Liver (tissue), 9 donors: ENCODE data around the gene ARHGEF16. TPM values are rescaled to one million over a fixed set of nuclear protein-coding genes. Genes with fewer than 3 reads are reported as not detected.

ENCODE experiments used
- DNase-seq: peaks from one replicate; pipeline ENCODE4 v3.0.0-alpha.2; 2017; ENCODE audit warnings: low spot score
- H3K27ac ChIP-seq, 2 donors: one replicate each; pipeline ENCODE4 v1.7.0; 2013; ENCODE audit warnings: inconsistent platforms in 2 of 2, low read length in 2 of 2, control low read depth in 1 of 2, low read depth in 1 of 2, mild to moderate bottlenecking in 1 of 2
- H3K27me3 ChIP-seq, 4 donors: one replicate each; pipeline versions ENCODE4 v1.6.1 to v1.7.0; 2013; ENCODE audit warnings: low read length in 3 of 4, inconsistent platforms in 1 of 4, mild to moderate bottlenecking in 1 of 4, moderate library complexity in 1 of 4; ENCODE audit not compliant: control insufficient read depth in 4 of 4, insufficient read depth in 4 of 4
- H3K36me3 ChIP-seq, 4 donors: one replicate each; pipeline versions ENCODE4 v1.6.1 to v1.7.0; 2013; ENCODE audit warnings: low read length in 3 of 4, mild to moderate bottlenecking in 3 of 4, low read depth in 1 of 4, moderate library complexity in 1 of 4; ENCODE audit not compliant: control insufficient read depth in 4 of 4, insufficient read depth in 3 of 4
- H3K4me1 ChIP-seq, 4 donors: one replicate each; pipeline versions ENCODE4 v1.6.1 to v1.7.0; 2013; ENCODE audit warnings: low read length in 3 of 4, mild to moderate bottlenecking in 3 of 4, moderate library complexity in 1 of 4; ENCODE audit not compliant: control insufficient read depth in 4 of 4, insufficient read depth in 4 of 4
- H3K4me3 ChIP-seq, 3 donors: one replicate each; pipeline versions ENCODE4 v1.6.1 to v1.7.0; 2013; ENCODE audit warnings: low read length in 3 of 3, control low read depth in 1 of 3, low read depth in 1 of 3, mild to moderate bottlenecking in 1 of 3
- H3K9ac ChIP-seq, 2 donors: one replicate each; pipeline ENCODE4 v1.7.0; 2013; ENCODE audit warnings: low read length in 2 of 2, mild to moderate bottlenecking in 2 of 2, moderate library complexity in 2 of 2, control low read depth in 1 of 2, low read depth in 1 of 2
- H3K9me3 ChIP-seq, 4 donors: one replicate each; pipeline versions ENCODE4 v1.6.1 to v1.7.0; 2013; ENCODE audit warnings: low read length in 3 of 4; ENCODE audit not compliant: control insufficient read depth in 4 of 4
- EGR1 ChIP-seq, 2 donors: IDR thresholded peaks; 2 replicates each; pipeline ENCODE4 v1.6.1; 2016 to 2018; ENCODE audit warnings: antibody characterized with exemption in 2 of 2, low read depth in 2 of 2
- FOXA2 ChIP-seq: IDR thresholded peaks from 2 replicates; pipeline ENCODE4 v1.6.1; 2016; ENCODE audit warnings: antibody characterized with exemption
- GABPA ChIP-seq, 2 donors: IDR thresholded peaks in 1 of 2; conservative IDR thresholded peaks in 1 of 2; 2 replicates each; pipeline ENCODE4 v1.6.1; 2016; ENCODE audit warnings: antibody characterized with exemption in 2 of 2, mild to moderate bottlenecking in 1 of 2, moderate library complexity in 1 of 2
- HNF4A ChIP-seq, 2 donors: conservative IDR thresholded peaks; 2 replicates each; pipeline ENCODE4 v1.6.1; 2016; ENCODE audit warnings: antibody characterized with exemption in 2 of 2, mild to moderate bottlenecking in 2 of 2
- HNF4G ChIP-seq: IDR thresholded peaks from 2 replicates; pipeline ENCODE4 v1.6.1; 2016; ENCODE audit warnings: antibody characterized with exemption
- JUND ChIP-seq, 2 donors: IDR thresholded peaks; 2 replicates each; pipeline ENCODE4 v1.6.1; 2016; ENCODE audit warnings: antibody characterized with exemption in 2 of 2
- NR2F2 ChIP-seq: IDR thresholded peaks from 2 replicates; pipeline ENCODE4 v1.6.1; 2016; ENCODE audit warnings: antibody characterized with exemption
- RAD21 ChIP-seq, 2 donors: IDR thresholded peaks; 2 replicates each; pipeline ENCODE4 v1.6.1; 2016; ENCODE audit warnings: antibody characterized with exemption in 2 of 2, mild to moderate bottlenecking in 2 of 2
- SP1 ChIP-seq: IDR thresholded peaks from 2 replicates; pipeline ENCODE4 v1.6.1; 2018; ENCODE audit warnings: antibody characterized with exemption, mild to moderate bottlenecking
- TAF1 ChIP-seq: conservative IDR thresholded peaks from 2 replicates; pipeline ENCODE4 v1.6.1; 2016; ENCODE audit warnings: antibody characterized with exemption, mild to moderate bottlenecking
- YY1 ChIP-seq: IDR thresholded peaks from 2 replicates; pipeline ENCODE4 v1.6.1; 2016; ENCODE audit warnings: antibody characterized with exemption, mild to moderate bottlenecking
- whole genome bisulfite sequencing: extraction: QIAGEN DNeasy Blood & Tissue Kit; methylation state at CpG from one replicate; pipeline ENCODE4 v1.1.7; 2013; 5-methylcytosine and 5-hydroxymethylcytosine counted together
- polyA plus RNA-seq, 2 donors: library from polyadenylated mRNA; stranded (reverse) in 1 of 2; unstranded in 1 of 2; fragments of 200-250 nt in 1 of 2; fragments of >200 nt in 1 of 2; fragmentation: Nextera tagmentation in 1 of 2; extraction: Ambion mirVana in 1 of 2; gene quantifications; one replicate each; pipeline versions ENCODE4 v1.2.1 to v1.2.3, GENCODE V29; 2013 to 2015
- total RNA-seq, 2 donors: library from RNA; depleted of rRNA; stranded (reverse); fragments of >200 nt; gene quantifications; one replicate each; pipeline ENCODE4 v1.2.3, GENCODE V29; 2014
- TF ChIP-seq, protein P1 (sequence below): IDR thresholded peaks from 2 replicates; pipeline ENCODE4 v1.6.1; 2016; ENCODE audit warnings: antibody characterized with exemption, mild to moderate bottlenecking
- TF ChIP-seq, protein P2 (sequence below): fragments of 150-350 bp; IDR thresholded peaks from 2 replicates; pipeline ENCODE4 v1.5.1; 2017; ENCODE audit warnings: improper control_type of control experiment, low read depth, low read length; ENCODE audit not compliant: missing input control
- TF ChIP-seq, protein P3 (sequence below): IDR thresholded peaks from 2 replicates; pipeline ENCODE4 v1.6.1; 2016; ENCODE audit warnings: antibody characterized with exemption
- donor health status: healthy.
- donor health status: healthy.
- donor health status: healthy.
- donor health status: healthy.
- donor health status: healthy.

ARHGEF16 gene
- total and polyA plus RNA-seq, 4 donors: 0.65 to 5.6 (median 2.8) TPM

DNA sequence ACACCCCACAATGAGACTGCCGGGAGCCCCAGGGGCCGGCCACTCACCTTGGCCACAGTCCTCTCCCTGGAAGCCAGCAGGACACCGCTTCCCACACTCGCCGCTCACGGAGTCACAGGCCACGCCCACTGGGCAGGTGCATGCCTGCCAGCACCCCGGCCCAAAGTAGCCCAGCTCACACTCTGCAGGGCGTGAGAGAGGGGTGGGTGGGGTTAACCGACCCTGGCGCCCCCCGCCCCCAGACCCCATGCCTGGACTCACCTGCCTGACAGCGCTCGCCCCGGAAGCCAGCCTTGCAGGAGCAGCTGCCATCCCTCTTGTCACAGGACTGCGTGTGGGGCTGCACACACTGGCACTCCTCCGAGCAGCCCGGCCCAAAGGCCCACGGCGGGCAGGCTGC lies 50.7 kb downstream of the ARHGEF16 start:
- Histone ChIP-seq H3K9ac (no peak overlapping the region), H3K4me1 (peaks cover 0 to 2% (median 0%) of the 10 kb centered on the region in 4 donors), H3K36me3 (no peaks in the 10 kb centered on the region), H3K27me3 (no peaks in the 10 kb centered on the region), H3K9me3 (no peaks in the 10 kb centered on the region), H3K4me3 (no peak overlapping the region), H3K27ac (no peak overlapping the region)
- 84% methylated on average over 20 of the region's 20 CpGs for WGBS
- DNase-seq: no peak
- TF ChIP-seq, protein P1, sequence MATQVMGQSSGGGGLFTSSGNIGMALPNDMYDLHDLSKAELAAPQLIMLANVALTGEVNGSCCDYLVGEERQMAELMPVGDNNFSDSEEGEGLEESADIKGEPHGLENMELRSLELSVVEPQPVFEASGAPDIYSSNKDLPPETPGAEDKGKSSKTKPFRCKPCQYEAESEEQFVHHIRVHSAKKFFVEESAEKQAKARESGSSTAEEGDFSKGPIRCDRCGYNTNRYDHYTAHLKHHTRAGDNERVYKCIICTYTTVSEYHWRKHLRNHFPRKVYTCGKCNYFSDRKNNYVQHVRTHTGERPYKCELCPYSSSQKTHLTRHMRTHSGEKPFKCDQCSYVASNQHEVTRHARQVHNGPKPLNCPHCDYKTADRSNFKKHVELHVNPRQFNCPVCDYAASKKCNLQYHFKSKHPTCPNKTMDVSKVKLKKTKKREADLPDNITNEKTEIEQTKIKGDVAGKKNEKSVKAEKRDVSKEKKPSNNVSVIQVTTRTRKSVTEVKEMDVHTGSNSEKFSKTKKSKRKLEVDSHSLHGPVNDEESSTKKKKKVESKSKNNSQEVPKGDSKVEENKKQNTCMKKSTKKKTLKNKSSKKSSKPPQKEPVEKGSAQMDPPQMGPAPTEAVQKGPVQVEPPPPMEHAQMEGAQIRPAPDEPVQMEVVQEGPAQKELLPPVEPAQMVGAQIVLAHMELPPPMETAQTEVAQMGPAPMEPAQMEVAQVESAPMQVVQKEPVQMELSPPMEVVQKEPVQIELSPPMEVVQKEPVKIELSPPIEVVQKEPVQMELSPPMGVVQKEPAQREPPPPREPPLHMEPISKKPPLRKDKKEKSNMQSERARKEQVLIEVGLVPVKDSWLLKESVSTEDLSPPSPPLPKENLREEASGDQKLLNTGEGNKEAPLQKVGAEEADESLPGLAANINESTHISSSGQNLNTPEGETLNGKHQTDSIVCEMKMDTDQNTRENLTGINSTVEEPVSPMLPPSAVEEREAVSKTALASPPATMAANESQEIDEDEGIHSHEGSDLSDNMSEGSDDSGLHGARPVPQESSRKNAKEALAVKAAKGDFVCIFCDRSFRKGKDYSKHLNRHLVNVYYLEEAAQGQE: no peak
- TF ChIP-seq GABPA (IDR thresholded peaks at IDR 0.05 in 1 of 2, conservative IDR thresholded peaks at IDR 0.05 in 1 of 2): no peak
- TF ChIP-seq YY1: no peak
- TF ChIP-seq NR2F2: no peak
- TF ChIP-seq RAD21 (IDR thresholded peaks at IDR 0.05): no peak
- TF ChIP-seq HNF4G: no peak

DNA sequence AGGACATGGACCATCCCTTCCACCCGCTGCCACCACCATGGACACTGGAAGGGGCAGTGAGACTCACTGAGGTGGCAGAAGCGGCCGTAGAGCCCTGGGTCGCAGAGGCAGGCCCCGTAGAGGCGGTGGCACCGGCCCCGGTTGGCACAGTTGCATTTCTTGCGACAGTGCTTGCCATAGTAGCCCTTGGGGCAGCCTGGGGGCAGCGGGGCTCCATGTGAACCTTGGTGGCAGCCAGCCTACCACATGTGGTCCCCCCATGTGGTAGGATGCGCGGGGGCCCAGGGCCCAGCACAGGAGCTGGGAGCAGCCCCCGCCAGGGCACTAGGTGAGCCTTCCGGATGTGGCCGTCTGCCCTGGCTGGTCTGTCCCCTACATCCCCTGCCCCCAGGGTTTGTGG lies 51.6 kb downstream of the ARHGEF16 start:
- no peak overlapping the region for H3K9ac ChIP-seq

DNA sequence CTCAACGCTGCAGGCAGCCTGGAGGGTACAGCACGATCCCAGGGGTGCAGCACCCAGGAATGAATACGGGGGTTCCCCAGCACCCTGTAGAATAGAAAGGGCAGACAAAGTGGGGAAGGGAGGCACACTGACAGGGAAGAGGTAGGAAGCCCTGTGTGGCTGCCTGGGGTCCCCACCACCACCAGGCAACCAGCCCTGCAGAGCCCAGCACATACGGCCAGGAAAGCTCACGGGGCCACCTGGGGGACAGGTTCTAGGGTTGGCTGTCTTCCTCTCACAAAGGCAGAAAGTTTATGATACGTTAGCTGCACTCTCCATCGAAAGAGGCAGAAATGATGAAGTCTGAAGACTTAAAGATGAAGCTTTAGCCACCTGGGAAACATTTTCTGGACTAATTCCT lies 52.5 kb downstream of the ARHGEF16 start:
- H3K9me3 ChIP-seq: no peaks in the 10 kb centered on the region
- H3K27me3 ChIP-seq: no peaks in the 10 kb centered on the region
- 80% methylated on average over 7 of the region's 7 CpGs for WGBS
- no peak overlapping the region for H3K27ac ChIP-seq
- no peaks in the 10 kb centered on the region for H3K36me3 ChIP-seq
- no peak overlapping the region for H3K4me3 ChIP-seq
- peaks cover 0 to 2% (median 0%) of the 10 kb centered on the region in 4 donors for H3K4me1 ChIP-seq
- no peak for DNase-seq
- H3K9ac ChIP-seq: no peak overlapping the region
- TF ChIP-seq FOXA2: no peak
- TF ChIP-seq YY1: no peak
- TF ChIP-seq, protein P2, sequence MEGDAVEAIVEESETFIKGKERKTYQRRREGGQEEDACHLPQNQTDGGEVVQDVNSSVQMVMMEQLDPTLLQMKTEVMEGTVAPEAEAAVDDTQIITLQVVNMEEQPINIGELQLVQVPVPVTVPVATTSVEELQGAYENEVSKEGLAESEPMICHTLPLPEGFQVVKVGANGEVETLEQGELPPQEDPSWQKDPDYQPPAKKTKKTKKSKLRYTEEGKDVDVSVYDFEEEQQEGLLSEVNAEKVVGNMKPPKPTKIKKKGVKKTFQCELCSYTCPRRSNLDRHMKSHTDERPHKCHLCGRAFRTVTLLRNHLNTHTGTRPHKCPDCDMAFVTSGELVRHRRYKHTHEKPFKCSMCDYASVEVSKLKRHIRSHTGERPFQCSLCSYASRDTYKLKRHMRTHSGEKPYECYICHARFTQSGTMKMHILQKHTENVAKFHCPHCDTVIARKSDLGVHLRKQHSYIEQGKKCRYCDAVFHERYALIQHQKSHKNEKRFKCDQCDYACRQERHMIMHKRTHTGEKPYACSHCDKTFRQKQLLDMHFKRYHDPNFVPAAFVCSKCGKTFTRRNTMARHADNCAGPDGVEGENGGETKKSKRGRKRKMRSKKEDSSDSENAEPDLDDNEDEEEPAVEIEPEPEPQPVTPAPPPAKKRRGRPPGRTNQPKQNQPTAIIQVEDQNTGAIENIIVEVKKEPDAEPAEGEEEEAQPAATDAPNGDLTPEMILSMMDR: no peak
- TF ChIP-seq, protein P1: no peak
- no peak for TF ChIP-seq TAF1
- TF ChIP-seq HNF4G: no peak
- no peak for TF ChIP-seq EGR1 (IDR thresholded peaks at IDR 0.05; ENCODE audit: low read depth in 2 of 2)
- TF ChIP-seq HNF4A (conservative IDR thresholded peaks at IDR 0.05): no peak
- TF ChIP-seq, protein P3, sequence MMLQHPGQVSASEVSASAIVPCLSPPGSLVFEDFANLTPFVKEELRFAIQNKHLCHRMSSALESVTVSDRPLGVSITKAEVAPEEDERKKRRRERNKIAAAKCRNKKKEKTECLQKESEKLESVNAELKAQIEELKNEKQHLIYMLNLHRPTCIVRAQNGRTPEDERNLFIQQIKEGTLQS: no peak

More for the DNA sequence above, 51.6 kb downstream of the ARHGEF16 start:
- no peaks in the 10 kb centered on the region for H3K36me3 ChIP-seq
- TF ChIP-seq SP1: no peak
- TF ChIP-seq HNF4A (conservative IDR thresholded peaks at IDR 0.05): no peak
- no peak for TF ChIP-seq JUND (IDR thresholded peaks at IDR 0.05)
- no peak for TF ChIP-seq EGR1 (IDR thresholded peaks at IDR 0.05; ENCODE audit: low read depth in 2 of 2)
- TF ChIP-seq, protein P2: no peak
- TF ChIP-seq FOXA2: no peak
- no peak for TF ChIP-seq TAF1
- no peak for TF ChIP-seq GABPA (IDR thresholded peaks at IDR 0.05 in 1 of 2, conservative IDR thresholded peaks at IDR 0.05 in 1 of 2)
- 96% methylated on average over 15 of the region's 15 CpGs for WGBS
- no peak for DNase-seq
- no peaks in the 10 kb centered on the region for H3K27me3 ChIP-seq
- H3K27ac ChIP-seq: no peak overlapping the region
- no peaks in the 10 kb centered on the region for H3K9me3 ChIP-seq
- no peak overlapping the region for H3K4me3 ChIP-seq
- H3K4me1 ChIP-seq: peaks cover 0 to 2% (median 0%) of the 10 kb centered on the region in 4 donors
